Right lobe of liver (tissue), 6 donors: ENCODE results near the gene FBXO28. TPM values are rescaled to one million over a fixed set of nuclear protein-coding genes. Genes with fewer than 3 reads are reported as not detected.

Experiments used
- ATAC-seq, 4 donors: fragments of 200-7000 bp; cut with Tn5 transposase; one replicate each; pipeline ENCODE4 v1.9.1; 2020; ENCODE audit warnings: mild to moderate bottlenecking in 4 of 4, moderate library complexity in 4 of 4
- DNase-seq, 3 donors: peaks; one replicate each; pipeline ENCODE4 v3.0.0-alpha.2; 2020
- H3K27ac ChIP-seq, 3 donors: fragments of 200-600 bp; one replicate each; pipeline ENCODE4 v1.8.0; 2022
- H3K27me3 ChIP-seq, 2 donors: fragments of 200-600 bp; one replicate each; pipeline ENCODE4 v1.8.0; 2022
- H3K36me3 ChIP-seq, 4 donors: fragments of 200-600 bp; sonication (generic) in 1 of 4; one replicate each; pipeline versions ENCODE4 v1.5.1 to v1.8.0; 2017 to 2022; ENCODE audit warnings: control low read depth in 1 of 4
- H3K4me1 ChIP-seq, 4 donors: fragments of 200-600 bp; sonication (generic) in 1 of 4; one replicate each; pipeline versions ENCODE4 v1.5.1 to v1.8.0; 2017 to 2022; ENCODE audit warnings: control low read depth in 1 of 4
- H3K4me3 ChIP-seq, 3 donors: fragments of 200-600 bp; one replicate each; pipeline ENCODE4 v1.8.0; 2022
- H3K9me3 ChIP-seq, 4 donors: fragments of 200-600 bp; sonication (generic) in 1 of 4; one replicate each; pipeline versions ENCODE4 v1.5.1 to v1.8.0; 2017 to 2022; ENCODE audit warnings: control low read depth in 1 of 4
- CTCF ChIP-seq, 4 donors: fragments of 200-600 bp in 3 of 4; fragments of 450-650 bp in 1 of 4; IDR thresholded peaks; one replicate each; pipeline versions ENCODE4 v1.5.1 to v1.8.0; 2016 to 2022; ENCODE audit warnings: antibody characterized with exemption in 4 of 4, mild to moderate bottlenecking in 2 of 4
- POLR2A ChIP-seq: fragments of 450-650 bp; IDR thresholded peaks from one replicate; pipeline ENCODE4 v1.6.1; 2017; ENCODE audit warnings: antibody characterized with exemption, mild to moderate bottlenecking
- WGBS: methylation state at CpG from one replicate; pipeline ENCODE4 v1.1.6; 2018; ENCODE audit warnings: low coverage, low lambda C conversion rate; ENCODE audit not compliant: insufficient coverage; ENCODE audit errors: missing lambda C conversion rate; 5-methylcytosine and 5-hydroxymethylcytosine counted together
- intact Hi-C, 2 donors: fragments of 100-400 bp; cut with DNase I; formaldehyde crosslinking; loops; one replicate each; pipeline versions ENCODE4 v1.11.2 to v1.14.1; 2022
- long read RNA-seq: library from polyadenylated mRNA; unstranded; transcript quantifications from one replicate; pipeline ENCODE4 v2.0.0, GENCODE V29; 2019
- total RNA-seq, 6 experiments: library from RNA; depleted of rRNA in 2 of 6; stranded (reverse); fragments of >200 nt in 2 of 6; fragmentation: NEBNext Ultra II Directional in 3 of 6; extraction: Animal tissue kit (Norgen Biotek cat#: 25700) in 3 of 6; gene quantifications; one replicate each; pipeline versions ENCODE4 v1.1.0 to v1.2.4, GENCODE V29; 2016 to 2023
- donor health status: DM: no; HTN: yes; CAD: no.
- donor health status: DM: no; HTN: no; CAD: no.
- donor health status: DM: no; HTN: no; CAD: no.
- donor health status: DM: no; HTN: yes; CAD: no.
- donor health status: DM: no; HTN: yes; CAD: no.

The FBXO28 gene
- 10 to 100 TPM; 11.5 to 20.9 (median 15.3) TPM for total RNA-seq
- long read RNA-seq, partial matches to known transcripts, result 0 of 2 reads
- long read RNA-seq, other reads (novel, unspliced or antisense), result 1 of 2 reads

DNA sequence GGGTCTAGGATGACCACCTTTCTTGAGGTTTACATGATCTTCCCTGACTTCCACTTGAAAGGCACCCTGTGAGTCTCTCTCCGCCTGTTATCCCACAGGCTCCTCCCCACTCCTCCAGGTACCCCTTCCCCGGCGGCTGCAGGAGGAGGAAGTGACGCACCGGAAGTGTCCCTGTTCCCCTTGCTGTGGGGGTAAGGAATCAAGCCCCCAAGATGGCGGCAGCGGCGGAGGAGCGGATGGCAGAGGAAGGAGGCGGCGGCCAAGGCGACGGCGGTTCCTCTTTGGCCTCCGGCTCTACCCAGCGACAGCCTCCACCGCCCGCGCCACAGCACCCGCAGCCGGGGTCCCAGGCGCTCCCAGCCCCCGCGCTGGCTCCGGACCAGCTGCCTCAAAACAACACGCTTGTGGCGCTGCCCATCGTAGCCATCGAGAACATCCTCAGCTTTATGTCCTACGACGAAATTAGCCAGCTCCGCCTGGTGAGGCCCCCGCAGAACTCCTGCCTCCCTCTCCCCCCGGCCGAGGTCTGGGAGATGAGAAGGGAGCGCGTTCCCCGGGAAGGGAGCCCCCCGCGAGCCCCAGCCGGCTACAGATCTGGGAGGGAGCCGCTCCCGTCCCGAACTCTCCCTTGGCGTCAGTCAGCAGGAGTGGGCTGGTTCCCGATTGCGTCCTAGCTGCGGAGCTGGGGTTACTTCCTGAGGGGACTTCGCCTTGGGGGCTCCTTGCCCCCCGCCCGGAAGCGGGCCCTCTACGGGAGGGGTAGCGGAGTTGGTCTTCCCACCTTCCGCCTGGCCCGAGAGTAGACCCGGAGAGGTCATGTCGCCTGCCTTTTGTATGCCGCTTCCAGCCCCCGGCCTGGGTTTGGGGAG is at the start of gene FBXO28:
FBXO28 (plus strand) TSS at position 194 of the 869 bp plus-strand sequence; CDS start at position 213, 19 bp downstream.
- peaks cover 0 to 37% (median 12%) of the 10 kb centered on the region in 4 donors for H3K4me1 ChIP-seq
- no peaks in the 10 kb centered on the region for H3K9me3 ChIP-seq
- H3K36me3 ChIP-seq, result no peaks in the 10 kb centered on the region
- TF ChIP-seq CTCF (IDR thresholded peaks at IDR 0.05) (peak in 1 of 4 donors; percentile 2), POLR2A (peak; percentile 86)
- 0% methylated on average over 16 of the region's 60 CpGs for WGBS
- peak within 1 kb of the TSS; percentile 90 to 98 (median 90) for H3K4me3 ChIP-seq
- H3K27me3 ChIP-seq, result no peaks in the 10 kb centered on the region
- peak; percentile 94 to 98 (median 96) for ATAC-seq
- DNase-seq, result peak; percentile 94 to 97 (median 96)
- intact Hi-C loops, result loop anchor here in 1 of 2 donors (10.0 kb wide), 1 partner anchor 221 kb away; the partner anchor contains the start of gene NVL
- peak within 1 kb of the TSS; percentile 94 to 97 (median 95) for H3K27ac ChIP-seq

DNA sequence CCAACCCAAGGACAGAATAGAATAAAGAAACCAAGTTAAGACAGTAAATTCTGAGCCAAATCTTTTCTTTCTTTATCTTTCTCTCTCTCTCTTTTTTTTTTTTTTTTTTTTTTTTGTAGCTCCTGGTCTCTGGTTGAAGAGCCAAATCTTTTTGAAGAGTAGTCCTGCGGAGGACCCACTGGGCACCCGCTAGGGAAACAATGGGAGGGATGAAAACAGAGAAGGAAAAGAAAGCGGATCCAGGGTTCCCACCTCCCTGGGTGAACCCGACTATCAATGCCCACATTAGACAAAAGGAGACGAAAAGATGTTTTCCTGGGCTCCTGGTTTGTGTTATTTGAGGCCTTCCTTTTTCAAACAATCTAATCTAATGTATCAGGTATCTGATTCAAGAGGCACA is 49.8 kb upstream of the FBXO28 start:
- TF ChIP-seq CTCF (IDR thresholded peaks at IDR 0.05), result no peak
- TF ChIP-seq POLR2A, result no peak
- Histone ChIP-seq H3K27me3 (no peaks in the 10 kb centered on the region), H3K4me1 (no peaks in the 10 kb centered on the region), H3K36me3 (no peaks in the 10 kb centered on the region), H3K9me3 (no peaks in the 10 kb centered on the region), H3K27ac (no peak overlapping the region), H3K4me3 (no peak overlapping the region)
- no peak for ATAC-seq
- 78% methylated on average over 4 of the region's 5 CpGs for WGBS
- DNase-seq, result no peak
- intact Hi-C loops, result no loop called here

DNA sequence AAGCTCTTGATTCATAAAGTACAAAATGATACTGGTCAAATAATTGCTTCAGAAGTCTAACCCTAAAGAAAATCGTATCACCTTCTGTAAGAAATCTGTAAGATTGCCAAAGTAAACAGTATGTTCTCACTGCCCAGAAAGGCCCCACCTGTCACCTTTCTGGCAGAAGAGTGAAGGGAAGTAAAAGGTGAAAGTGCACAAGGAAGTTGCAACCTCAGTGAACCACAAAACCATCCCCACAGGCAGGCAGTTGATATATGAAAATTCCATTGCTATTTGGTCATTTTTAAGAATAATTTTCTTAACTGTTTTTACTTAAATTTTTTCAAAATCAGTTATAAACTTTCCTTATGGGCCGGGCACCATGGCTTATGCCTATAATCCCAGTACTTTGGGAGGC is 48.5 kb upstream of the FBXO28 start:
- ATAC-seq, result peak in 2 of 4 donors; percentile 40 to 89
- WGBS, result 55% methylated on average over 2 of the region's 2 CpGs

GRCh38 chr1:224067207-224067606 is 46.7 kb upstream of the FBXO28 start:
- Histone ChIP-seq H3K36me3 (no peaks in the 10 kb centered on the region), H3K27me3 (no peaks in the 10 kb centered on the region), H3K4me1 (no peaks in the 10 kb centered on the region), H3K27ac (no peak overlapping the region), H3K4me3 (no peak overlapping the region), H3K9me3 (no peaks in the 10 kb centered on the region)
- DNase-seq, result no peak
- no peak for TF ChIP-seq CTCF (IDR thresholded peaks at IDR 0.05)
- no peak for TF ChIP-seq POLR2A
- intact Hi-C loops, result no loop called here
- no peak for ATAC-seq

More for the DNA sequence above, 48.5 kb upstream of the FBXO28 start:
- Histone ChIP-seq H3K4me3 (no peak overlapping the region), H3K27me3 (no peaks in the 10 kb centered on the region), H3K9me3 (no peaks in the 10 kb centered on the region), H3K27ac (no peak overlapping the region), H3K36me3 (no peaks in the 10 kb centered on the region), H3K4me1 (no peaks in the 10 kb centered on the region)
- intact Hi-C loops, result no loop called here
- no peak for DNase-seq
- TF ChIP-seq POLR2A (no peak), CTCF (IDR thresholded peaks at IDR 0.05) (no peak)
